ENCODE data around the gene PTPRG.

Gene PTPRG

DNA sequence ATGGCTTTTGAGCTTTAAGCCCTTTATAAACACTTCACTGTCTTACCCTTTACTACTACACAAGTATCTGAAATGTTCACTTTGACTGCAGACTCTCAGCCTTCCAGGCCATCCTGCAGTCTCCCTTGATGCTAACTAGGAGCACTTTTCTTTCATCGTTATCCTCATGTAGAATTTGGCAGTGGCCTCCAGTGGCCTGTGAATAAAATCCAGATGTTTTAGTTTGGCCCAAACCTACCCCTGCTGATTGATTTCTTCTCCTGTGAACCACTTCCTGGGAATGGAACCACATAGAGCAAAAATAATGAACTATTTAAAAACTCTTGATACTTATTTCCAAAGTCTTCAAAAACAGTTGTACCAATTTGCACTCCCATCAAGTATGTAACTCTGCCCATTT, 540.1 kb downstream of the PTPRG start:
- in situ Hi-C loops (cut with HindIII; ENCODE audit: low sequenced_read_pairs): no loop called here
- TF ChIP-seq, protein P1, sequence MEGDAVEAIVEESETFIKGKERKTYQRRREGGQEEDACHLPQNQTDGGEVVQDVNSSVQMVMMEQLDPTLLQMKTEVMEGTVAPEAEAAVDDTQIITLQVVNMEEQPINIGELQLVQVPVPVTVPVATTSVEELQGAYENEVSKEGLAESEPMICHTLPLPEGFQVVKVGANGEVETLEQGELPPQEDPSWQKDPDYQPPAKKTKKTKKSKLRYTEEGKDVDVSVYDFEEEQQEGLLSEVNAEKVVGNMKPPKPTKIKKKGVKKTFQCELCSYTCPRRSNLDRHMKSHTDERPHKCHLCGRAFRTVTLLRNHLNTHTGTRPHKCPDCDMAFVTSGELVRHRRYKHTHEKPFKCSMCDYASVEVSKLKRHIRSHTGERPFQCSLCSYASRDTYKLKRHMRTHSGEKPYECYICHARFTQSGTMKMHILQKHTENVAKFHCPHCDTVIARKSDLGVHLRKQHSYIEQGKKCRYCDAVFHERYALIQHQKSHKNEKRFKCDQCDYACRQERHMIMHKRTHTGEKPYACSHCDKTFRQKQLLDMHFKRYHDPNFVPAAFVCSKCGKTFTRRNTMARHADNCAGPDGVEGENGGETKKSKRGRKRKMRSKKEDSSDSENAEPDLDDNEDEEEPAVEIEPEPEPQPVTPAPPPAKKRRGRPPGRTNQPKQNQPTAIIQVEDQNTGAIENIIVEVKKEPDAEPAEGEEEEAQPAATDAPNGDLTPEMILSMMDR (IDR thresholded peaks at IDR 0.05; ENCODE audit: low read depth, low read length, missing control alignments): no peak
- no peak overlapping the region for H3K4me3 ChIP-seq (ENCODE audit: low read depth, low read length)
- peak; percentile 23 for DNase-seq (ENCODE audit: low read depth)

DNA sequence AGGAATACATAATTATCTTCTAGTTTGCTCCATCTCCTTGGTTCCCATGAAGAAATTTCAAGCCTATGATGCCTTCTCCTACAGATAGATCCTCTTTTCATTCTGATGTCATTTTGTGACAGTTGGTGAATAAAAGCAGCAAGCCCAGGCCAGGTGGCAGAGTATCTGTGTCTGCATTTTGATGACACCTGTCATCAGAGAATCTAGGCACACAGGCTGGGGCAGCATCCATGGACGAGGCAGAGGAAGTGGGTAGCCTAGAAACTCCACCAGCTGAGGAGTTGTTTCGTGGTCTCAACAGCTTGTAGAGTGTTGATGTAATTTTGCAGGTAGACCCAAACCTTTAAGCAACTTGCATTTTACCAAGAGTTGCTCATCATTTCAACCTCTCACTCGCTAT, 542.2 kb downstream of the PTPRG start:
- in situ Hi-C loops (cut with HindIII; ENCODE audit: low sequenced_read_pairs): no loop called here
- H3K4me3 ChIP-seq (ENCODE audit: low read depth, low read length): no peak overlapping the region
- TF ChIP-seq, protein P1 (IDR thresholded peaks at IDR 0.05; ENCODE audit: low read depth, low read length, missing control alignments): no peak
- no peak for DNase-seq (ENCODE audit: low read depth)

DNA sequence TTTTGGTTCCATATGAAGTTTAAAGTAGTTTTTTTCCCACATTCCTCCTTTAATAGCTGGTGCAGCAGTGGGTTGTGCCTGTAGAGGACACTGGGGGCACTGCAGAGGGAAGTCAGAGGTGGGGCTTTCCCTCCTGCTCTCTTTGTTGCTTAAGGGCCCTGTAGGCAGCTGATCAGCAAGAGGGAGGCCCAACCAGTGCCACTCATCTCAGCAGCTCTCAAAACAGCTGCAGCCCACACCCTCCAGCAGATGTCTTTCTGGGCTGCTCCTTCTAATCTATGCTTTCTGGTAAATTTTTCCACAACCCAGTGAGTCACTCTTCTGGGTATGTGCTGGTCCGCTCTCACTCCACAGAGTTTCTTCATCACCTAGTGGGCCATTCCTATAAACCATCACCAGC, 548.2 kb downstream of the PTPRG start:
- no peak overlapping the region for H3K4me3 ChIP-seq (ENCODE audit: low read depth, low read length)
- DNase-seq (ENCODE audit: low read depth): peak; percentile 75
- TF ChIP-seq, protein P1 (IDR thresholded peaks at IDR 0.05; ENCODE audit: low read depth, low read length, missing control alignments): peak; percentile 23
- in situ Hi-C loops (cut with HindIII; ENCODE audit: low sequenced_read_pairs): no loop called here

DNA sequence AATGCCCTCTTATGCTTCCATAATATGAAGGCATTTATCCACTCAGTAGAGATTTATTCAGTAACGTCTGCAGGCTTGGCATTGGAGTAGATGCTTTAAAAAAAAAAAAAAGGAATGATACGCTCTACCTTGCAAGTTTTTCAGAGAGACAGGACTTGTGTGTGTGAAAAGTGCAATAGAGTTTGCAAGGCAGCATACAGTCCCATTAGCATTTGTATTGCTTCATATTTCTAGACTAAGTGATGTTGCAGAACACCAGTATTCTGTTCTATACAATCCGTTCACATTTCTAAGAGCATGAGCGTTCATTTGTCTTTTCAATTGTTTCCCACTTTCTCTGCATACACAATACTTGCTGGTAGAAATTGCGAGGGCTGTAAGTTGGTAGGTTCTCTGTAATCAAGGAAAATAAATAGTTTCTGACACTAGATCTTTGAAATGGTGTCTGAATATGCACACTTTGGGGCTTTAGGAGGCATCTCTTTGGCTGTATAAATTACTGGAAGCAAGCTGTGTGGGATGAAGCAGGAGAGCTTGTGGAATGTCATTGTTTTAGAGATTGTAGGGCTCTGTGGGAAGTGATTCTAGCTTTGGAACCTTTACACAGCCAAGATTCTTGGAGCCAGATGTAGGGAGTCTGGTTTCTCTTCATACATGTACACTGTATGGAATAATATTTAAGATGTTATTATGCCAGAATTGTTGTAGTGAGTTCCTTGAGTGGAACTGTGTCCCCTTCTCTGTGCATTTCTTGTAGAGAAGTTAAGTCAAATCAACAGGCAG, 549.3 kb downstream of the PTPRG start:
- H3K4me3 ChIP-seq (ENCODE audit: low read depth, low read length): no peak overlapping the region
- in situ Hi-C loops (cut with HindIII; ENCODE audit: low sequenced_read_pairs): no loop called here
- TF ChIP-seq, protein P1 (IDR thresholded peaks at IDR 0.05; ENCODE audit: low read depth, low read length, missing control alignments): no peak
- no peak for DNase-seq (ENCODE audit: low read depth)

DNA sequence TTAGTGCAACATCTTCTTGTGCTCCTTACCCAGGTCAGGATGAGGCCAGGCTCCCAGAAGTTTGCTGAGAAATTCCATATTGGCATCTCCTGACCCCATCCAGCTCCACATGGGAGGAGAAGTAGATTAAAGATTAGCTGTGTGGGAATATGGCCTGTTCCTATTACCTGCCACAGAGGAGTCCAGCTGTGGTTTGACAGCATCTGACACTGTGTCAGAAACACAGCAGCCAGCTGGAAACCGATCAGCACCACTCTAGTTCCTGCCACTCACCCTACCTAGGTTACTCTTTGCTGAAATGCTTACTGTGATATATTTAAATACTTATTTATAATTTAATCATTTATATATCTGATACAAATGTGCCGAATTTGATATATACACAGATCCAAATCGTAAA, 551.7 kb downstream of the PTPRG start:
- no peak overlapping the region for H3K4me3 ChIP-seq (ENCODE audit: low read depth, low read length)
- TF ChIP-seq, protein P1 (IDR thresholded peaks at IDR 0.05; ENCODE audit: low read depth, low read length, missing control alignments): no peak
- no peak for DNase-seq (ENCODE audit: low read depth)
- in situ Hi-C loops (cut with HindIII; ENCODE audit: low sequenced_read_pairs): no loop called here

DNA sequence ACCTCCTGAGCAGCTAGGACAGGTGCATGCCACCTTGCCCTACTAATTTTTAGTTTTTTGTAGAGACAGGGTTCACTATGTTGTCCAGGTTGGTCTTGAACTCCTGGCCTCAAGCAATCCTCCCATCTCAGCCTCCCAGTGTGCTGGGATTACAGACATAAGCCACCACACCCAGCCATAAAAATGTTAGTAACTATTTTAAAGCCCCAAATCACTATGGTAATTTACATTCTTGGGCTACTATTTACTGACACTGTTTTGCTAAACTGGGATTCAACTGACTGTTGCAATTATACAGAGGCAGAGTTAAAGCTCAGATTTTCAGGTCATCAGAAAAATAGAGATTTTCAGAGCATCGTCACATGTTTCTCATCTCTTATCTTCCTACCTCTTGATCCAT, 553.4 kb downstream of the PTPRG start:
- in situ Hi-C loops (cut with HindIII; ENCODE audit: low sequenced_read_pairs): no loop called here
- DNase-seq (ENCODE audit: low read depth): no peak
- TF ChIP-seq, protein P1 (IDR thresholded peaks at IDR 0.05; ENCODE audit: low read depth, low read length, missing control alignments): no peak
- no peak overlapping the region for H3K4me3 ChIP-seq (ENCODE audit: low read depth, low read length)

Data from astrocyte of the cerebellum (primary cell).